Panc1 (cell line): ENCODE measurements around the gene TTLL11. TPM values are rescaled to one million over a fixed set of nuclear protein-coding genes. Genes with fewer than 3 reads are reported as not detected.

Experiments used
- ATAC-seq: fragments of 200-7000 bp; cut with Tn5 transposase; 2 replicates; pipeline ENCODE4 v1.9.1; 2020; ENCODE audit warnings: mild to moderate bottlenecking, moderate library complexity
- BruUV-seq: library from RNA; stranded (reverse); fragments of 400-500 nt; replicated peaks from 2 replicates; lab custom pipeline; 2021; lab: Mats Ljungman, UMichigan
- CTCF ChIA-PET: fragments of 300-600 bp; sonication (Branson Sonifier 250); formaldehyde crosslinking; loops from one replicate; lab custom pipeline; 2022; ENCODE audit warnings: antibody characterized with exemption; lab: Charles Lee
- POLR2A ChIA-PET: fragments of 300-600 bp; sonication (Branson Sonifier 250); formaldehyde crosslinking; loops from one replicate; lab custom pipeline; 2022; ENCODE audit warnings: antibody characterized with exemption; lab: Charles Lee
- DNase-seq: peaks from one replicate; pipeline ENCODE4 v3.0.0-alpha.2; 2010; ENCODE audit warnings: low read depth, low spot score
- H3K27ac ChIP-seq: 2 replicates; pipeline ENCODE4 v1.5.1; 2011; ENCODE audit warnings: mild to moderate bottlenecking, low read length, inconsistent platforms
- H3K27me3 ChIP-seq: fragments of 200-500 bp; sonication (Bioruptor generic); 2 replicates; pipeline ENCODE4 v1.6.0; 2014; ENCODE audit warnings: low read length, inconsistent platforms; ENCODE audit not compliant: control insufficient read depth, insufficient read depth
- H3K36me3 ChIP-seq: fragments of 200-500 bp; sonication (Bioruptor generic); 2 replicates; pipeline ENCODE4 v1.5.1; 2014; ENCODE audit warnings: inconsistent platforms, mild to moderate bottlenecking, low read length, moderate library complexity; ENCODE audit not compliant: control insufficient read depth, insufficient read depth
- H3K4me1 ChIP-seq: 2 replicates; pipeline ENCODE4 v1.5.1; 2011; ENCODE audit warnings: inconsistent platforms, mild to moderate bottlenecking, low read length, moderate library complexity; ENCODE audit not compliant: control insufficient read depth, insufficient read depth
- H3K4me3 ChIP-seq, 2 experiments: 2 replicates each; pipeline ENCODE4 v1.5.1; 2011 to 2012; ENCODE audit warnings: low read depth in 2 of 2, low read length in 2 of 2, mild to moderate bottlenecking in 2 of 2, inconsistent platforms in 1 of 2, moderate library complexity in 1 of 2
- H3K9me3 ChIP-seq: fragments of 200-500 bp; sonication (Bioruptor generic); 2 replicates; pipeline ENCODE4 v1.5.1; 2014; ENCODE audit warnings: low read depth, mild to moderate bottlenecking, inconsistent platforms, low read length, moderate library complexity; ENCODE audit not compliant: control insufficient read depth, insufficient read depth
- CTCF ChIP-seq: fragments of 450-650 bp; IDR thresholded peaks from 2 replicates; pipeline ENCODE4 v1.5.1; 2017; ENCODE audit warnings: mild to moderate bottlenecking
- POLR2AphosphoS5 ChIP-seq: IDR thresholded peaks from 2 replicates; pipeline ENCODE4 v1.6.1; 2012; ENCODE audit warnings: mild to moderate bottlenecking, low read depth, low read length, moderate library complexity
- REST ChIP-seq, 2 experiments: IDR thresholded peaks; 2 replicates each; pipeline ENCODE4 v1.6.1; 2011 to 2012; ENCODE audit warnings: low read depth in 2 of 2, control low read depth in 1 of 2, low read length in 1 of 2, mild to moderate bottlenecking in 1 of 2, moderate library complexity in 1 of 2; ENCODE audit not compliant: insufficient read depth in 1 of 2
- SIN3A ChIP-seq: IDR thresholded peaks from 2 replicates; pipeline ENCODE4 v1.6.1; 2012; ENCODE audit warnings: low read depth, mild to moderate bottlenecking, low read length, moderate library complexity, borderline replicate concordance; ENCODE audit not compliant: insufficient read depth
- TCF7L2 ChIP-seq: IDR thresholded peaks from 2 replicates; pipeline ENCODE4 v1.6.1; 2011; ENCODE audit warnings: mild to moderate bottlenecking, low read depth, low read length, inconsistent platforms
- in situ Hi-C: cut with HindIII; loops from 2 replicates; pipeline ENCODE4 v1.10.0; 2016; ENCODE audit warnings: low sequenced_read_pairs, low pct_unique_long_range_greater_than_20kb
- intact Hi-C: fragments of 100-400 bp; cut with micrococcal nuclease; formaldehyde crosslinking; loops from one replicate; pipeline ENCODE4 v1.10.0; 2022; ENCODE audit not compliant: unreplicated experiment
- total RNA-seq: library from RNA; stranded (reverse); gene quantifications from one replicate; pipeline ENCODE4 v1.2.1, GENCODE V29; 2021; ENCODE audit not compliant: unreplicated experiment

TTLL11 gene
- total RNA-seq, 1 experiment from 2014 or later: 1.1 TPM

DNA sequence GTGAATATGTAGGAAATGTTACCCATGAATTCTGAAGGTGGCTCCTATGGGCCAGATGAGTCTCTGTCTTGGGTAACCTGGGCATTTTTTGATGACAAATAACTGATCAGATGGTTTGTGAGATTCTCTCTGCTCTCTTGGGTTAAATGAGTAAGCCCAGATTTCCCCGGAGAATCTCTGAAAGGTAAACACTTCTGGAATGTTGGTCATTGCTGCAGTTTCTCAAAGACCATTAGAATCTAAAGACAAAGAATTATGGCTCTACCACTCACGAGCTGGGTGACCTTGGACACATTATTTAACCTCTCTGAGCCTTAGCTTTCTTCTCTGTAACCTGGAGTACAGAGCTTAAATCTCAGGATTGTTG, 250.5 kb downstream of the TTLL11 start:
- no peaks in the 10 kb centered on the region for H3K27me3 ChIP-seq
- intact Hi-C loops: no loop called here
- no peaks in the 10 kb centered on the region for H3K36me3 ChIP-seq
- POLR2A ChIA-PET: interaction anchor here (0.6 kb wide), 1 partner anchor 19 kb away, joined by 12 read pairs; no protein-coding TSS in a partner anchor
- TF ChIP-seq REST (IDR thresholded peaks at IDR 0.05; ENCODE audit: insufficient read depth in 1 of 2, low read depth in 2 of 2, low read length in 1 of 2) (no peak), SIN3A (no peak), CTCF (no peak), TCF7L2 (no peak), POLR2AphosphoS5 (no peak)
- H3K4me3 ChIP-seq: no peak overlapping the region
- H3K27ac ChIP-seq: no peak overlapping the region
- CTCF ChIA-PET: no interaction called here
- BruUV-seq: no TSS peak
- H3K9me3 ChIP-seq: no peaks in the 10 kb centered on the region
- in situ Hi-C loops: no loop called here
- DNase-seq (no peak), ATAC-seq (no peak)
- H3K4me1 ChIP-seq: no peaks in the 10 kb centered on the region

DNA sequence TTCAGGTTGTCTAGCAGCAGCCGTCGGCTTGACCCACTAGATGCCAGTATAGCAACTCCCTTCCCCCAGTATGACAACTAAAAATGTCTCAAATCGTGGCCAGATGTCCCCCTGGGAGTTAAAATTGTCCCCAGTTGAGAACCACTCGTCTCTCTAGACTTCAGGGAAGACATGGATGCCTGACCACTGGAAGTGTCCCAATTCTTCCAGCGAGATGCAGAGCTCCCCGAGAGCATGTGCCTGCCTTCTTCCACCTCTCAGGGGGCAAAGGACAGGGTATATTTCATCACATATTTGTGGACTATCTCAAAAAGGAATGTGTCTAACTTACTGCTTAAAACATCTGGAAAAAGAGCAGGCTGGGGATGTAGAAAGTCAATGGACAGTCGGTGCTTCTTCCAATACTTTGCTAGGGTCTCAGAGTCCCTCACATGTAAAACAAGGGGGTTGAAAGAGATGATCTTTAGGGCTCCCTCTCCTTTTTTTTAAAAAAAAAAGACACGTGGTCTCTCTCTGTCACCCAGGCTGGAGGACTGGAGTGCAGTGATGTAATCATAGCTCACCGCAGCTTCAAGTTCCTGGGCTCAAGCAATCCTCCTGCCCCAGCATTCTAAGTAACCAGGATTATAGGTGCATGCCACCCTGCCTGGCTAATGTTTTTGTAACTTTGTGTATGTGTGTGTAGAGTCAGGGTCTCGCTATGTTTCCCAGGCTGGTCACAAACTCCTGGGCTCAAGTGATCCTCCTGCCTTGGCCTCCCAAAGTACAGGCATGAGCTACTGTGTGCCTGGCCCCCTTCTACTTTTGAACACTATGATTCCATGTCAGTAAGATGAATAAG, 251.1 kb downstream of the TTLL11 start:
- CTCF ChIA-PET: no interaction called here

More for the DNA sequence above, 251.1 kb downstream of the TTLL11 start:
- no peak for DNase-seq
- ATAC-seq: no peak
- POLR2A ChIA-PET: interaction anchor here (0.6 kb wide), 1 partner anchor 19 kb away, joined by 12 read pairs; no protein-coding TSS in a partner anchor
- Histone ChIP-seq H3K27ac (no peak overlapping the region), H3K27me3 (no peaks in the 10 kb centered on the region), H3K4me1 (no peaks in the 10 kb centered on the region), H3K36me3 (no peaks in the 10 kb centered on the region), H3K9me3 (no peaks in the 10 kb centered on the region), H3K4me3 (no peak overlapping the region)
- intact Hi-C loops (no loop called here), in situ Hi-C loops (no loop called here)
- no TSS peak for BruUV-seq
- no peak for TF ChIP-seq REST (IDR thresholded peaks at IDR 0.05; ENCODE audit: insufficient read depth in 1 of 2, low read depth in 2 of 2, low read length in 1 of 2)
- no peak for TF ChIP-seq SIN3A
- no peak for TF ChIP-seq CTCF
- TF ChIP-seq POLR2AphosphoS5: no peak
- no peak for TF ChIP-seq TCF7L2
